Breast epithelium (tissue), 3 donors: Measurements from ENCODE around the gene ZNF343.

Experiments used
- CTCF ChIP-seq, 3 donors: fragments of 450-650 bp; IDR thresholded peaks; one replicate each; pipeline ENCODE4 v1.5.1; 2016 to 2017; ENCODE audit warnings: antibody characterized with exemption in 3 of 3, mild to moderate bottlenecking in 3 of 3, moderate library complexity in 3 of 3
- POLR2A ChIP-seq: fragments of 450-650 bp; IDR thresholded peaks from one replicate; pipeline ENCODE4 v1.6.1; 2016; ENCODE audit warnings: antibody characterized with exemption, mild to moderate bottlenecking, moderate library complexity
- POLR2AphosphoS5 ChIP-seq, 3 donors: sonication (generic); formaldehyde crosslinking; IDR thresholded peaks; one replicate each; pipeline ENCODE4 v1.6.1; 2017; ENCODE audit warnings: antibody characterized with exemption in 3 of 3

DNA sequence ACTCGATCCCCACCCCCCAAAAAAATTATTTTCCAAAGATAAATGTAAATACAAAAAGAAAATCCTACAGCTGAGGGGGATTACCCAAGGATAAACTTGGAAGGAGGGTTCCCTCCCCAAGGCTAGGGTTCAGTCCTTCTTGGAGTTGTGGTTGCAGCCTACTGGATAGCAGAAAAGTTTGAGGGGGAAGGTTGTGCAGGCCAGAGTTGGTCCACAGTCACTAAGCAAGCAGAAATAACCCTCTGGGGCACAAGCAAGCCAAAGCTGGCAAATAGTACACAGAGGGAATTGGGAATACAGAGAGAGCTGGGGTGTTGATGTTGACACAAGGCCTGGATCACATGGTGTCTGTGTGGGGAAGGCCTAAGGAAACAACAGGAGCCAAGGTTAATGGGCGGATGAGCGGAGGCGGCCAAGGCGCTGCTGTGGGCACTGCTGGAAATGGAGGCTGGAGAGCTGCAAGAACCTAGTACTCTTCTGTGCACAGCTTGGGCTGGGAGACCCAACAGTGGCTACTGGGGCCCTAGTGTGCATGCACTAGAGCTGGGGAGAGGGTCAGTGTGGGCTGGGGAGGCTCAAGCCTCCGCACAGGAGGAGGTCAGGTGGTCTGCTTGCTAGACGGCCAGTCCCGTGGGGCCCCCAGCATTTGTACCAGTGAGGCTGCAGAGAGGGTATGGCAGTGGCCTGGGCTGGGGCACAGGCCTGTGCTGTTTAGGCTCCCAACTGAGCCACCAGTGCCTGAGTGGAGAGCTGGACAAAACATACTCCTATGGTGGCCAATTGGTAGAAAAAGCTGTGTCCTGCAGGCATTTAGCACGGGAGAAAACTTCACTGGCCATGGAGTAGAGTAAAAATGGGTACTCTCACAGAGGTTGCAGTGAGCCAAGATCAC, 32.6 kb downstream of the ZNF343 start:
- TF ChIP-seq CTCF (IDR thresholded peaks at IDR 0.05) (no peak), POLR2AphosphoS5 (IDR thresholded peaks at IDR 0.05) (no peak), POLR2A (no peak)
